ENCODE measurements around the gene SLC35F3. TPM values are rescaled to one million over a fixed set of nuclear protein-coding genes. Genes with fewer than 3 reads are reported as not detected.
A peak's percentile ranks its signal among the peaks of the same experiment; 100 is the strongest.

Gene SLC35F3
- total RNA-seq, 2 experiments from 2014 or later = 0.86 to 1.8 TPM

- ATAC-seq (peak; percentile 88), DNase-seq (peak; percentile 83)
- Mint-ChIP-seq H3K4me1 (peaks cover 22% of the 10 kb centered on the region), H3K27ac (peak overlapping the region; percentile 61), H3K4me3 (peak overlapping the region; percentile 69), H3K27me3 (peaks cover 16% of the 10 kb centered on the region), H3K36me3 (ENCODE audit: low read depth) (no peaks in the 10 kb centered on the region), H3K9me3 (ENCODE audit: low read depth) (no peaks in the 10 kb centered on the region)
- ChIA-PET CTCF (interaction anchor here (0.6 to 6.6 kb wide), 19 partner anchors 10 to 211 kb away, joined by 3 to 69 read pairs (median 5); no protein-coding TSS in a partner anchor), POLR2A (no interaction called here)
- intact Hi-C loops (cut with DNase I, micrococcal nuclease) = loop anchor here (1.0 to 10.0 kb wide), 12 partner anchors 11 to 758 kb away; partner anchors contain the start of genes COA6 (in 2 of the 2) and TARBP1 (in 1 of the 2)
Observed at GRCh38 chr1:234326497-234327366, 422.3 kb downstream of the SLC35F3 start.

GRCh38 chr1:234327577-234328164, 423.2 kb downstream of the SLC35F3 start:
- Mint-ChIP-seq H3K4me1 (peaks cover 16% of the 10 kb centered on the region), H3K27ac (no peak overlapping the region), H3K36me3 (ENCODE audit: low read depth) (no peaks in the 10 kb centered on the region), H3K4me3 (no peak overlapping the region), H3K9me3 (ENCODE audit: low read depth) (no peaks in the 10 kb centered on the region), H3K27me3 (peaks cover 17% of the 10 kb centered on the region)
- ATAC-seq = no peak
- intact Hi-C loops (cut with DNase I, micrococcal nuclease) = loop anchor here (2.0 to 10.0 kb wide), 5 partner anchors 17 to 757 kb away; partner anchors contain the start of genes COA6 (in 1 of the 2) and TARBP1 (in 1 of the 2)
- POLR2A ChIA-PET = interaction anchor here (0.6 kb wide), 1 partner anchor 43 kb away, joined by 3 read pairs; no protein-coding TSS in a partner anchor
- no peak for DNase-seq
- CTCF ChIA-PET = interaction anchor here (0.7 to 6.6 kb wide), 15 partner anchors 9 to 212 kb away, joined by 3 to 69 read pairs (median 5); no protein-coding TSS in a partner anchor

- intact Hi-C loops (cut with DNase I, micrococcal nuclease) = no loop called here
- no peak overlapping the region for H3K27ac Mint-ChIP-seq
- peaks cover under 1% of the 10 kb centered on the region for H3K9me3 Mint-ChIP-seq (ENCODE audit: low read depth)
- ATAC-seq = no peak
- ChIA-PET POLR2A (interaction anchor here (0.9 kb wide), 1 partner anchor 1116 kb away, joined by 3 read pairs; no protein-coding TSS in a partner anchor), CTCF (interaction anchor here (1.3 kb wide), 1 partner anchor 206 kb away, joined by 3 read pairs; no protein-coding TSS in a partner anchor)
- H3K4me1 Mint-ChIP-seq = peaks cover 8% of the 10 kb centered on the region
- H3K27me3 Mint-ChIP-seq = peaks cover 9% of the 10 kb centered on the region
- no peaks in the 10 kb centered on the region for H3K36me3 Mint-ChIP-seq (ENCODE audit: low read depth)
- H3K4me3 Mint-ChIP-seq = no peak overlapping the region
- DNase-seq = no peak
Observed at GRCh38 chr1:234330843-234331215, 426.4 kb downstream of the SLC35F3 start.

GRCh38 chr1:234331507-234331906, 427.0 kb downstream of the SLC35F3 start:
- no peak for DNase-seq
- ChIA-PET POLR2A (no interaction called here), CTCF (interaction anchor here (1.3 kb wide), 1 partner anchor 207 kb away, joined by 3 read pairs; no protein-coding TSS in a partner anchor)
- H3K27ac Mint-ChIP-seq = no peak overlapping the region
- intact Hi-C loops (cut with DNase I, micrococcal nuclease) = no loop called here
- ATAC-seq = no peak
- peaks cover 9% of the 10 kb centered on the region for H3K27me3 Mint-ChIP-seq
- peaks cover 7% of the 10 kb centered on the region for H3K9me3 Mint-ChIP-seq (ENCODE audit: low read depth)
- no peak overlapping the region for H3K4me3 Mint-ChIP-seq
- no peaks in the 10 kb centered on the region for H3K36me3 Mint-ChIP-seq (ENCODE audit: low read depth)
- H3K4me1 Mint-ChIP-seq = peaks cover 3% of the 10 kb centered on the region

GRCh38 chr1:234336359-234336758, 431.9 kb downstream of the SLC35F3 start:
- Mint-ChIP-seq H3K4me3 (no peak overlapping the region), H3K36me3 (ENCODE audit: low read depth) (no peaks in the 10 kb centered on the region), H3K4me1 (no peaks in the 10 kb centered on the region), H3K9me3 (ENCODE audit: low read depth) (peaks cover 20% of the 10 kb centered on the region), H3K27ac (no peak overlapping the region), H3K27me3 (peaks cover 8% of the 10 kb centered on the region)
- DNase-seq (no peak), ATAC-seq (no peak)
- intact Hi-C loops (cut with DNase I, micrococcal nuclease) = no loop called here
- ChIA-PET CTCF (interaction anchor here (0.5 to 2.0 kb wide), 7 partner anchors 10 to 221 kb away, joined by 3 to 11 read pairs (median 3); no protein-coding TSS in a partner anchor), POLR2A (no interaction called here)

GRCh38 chr1:234337233-234337632, 432.8 kb downstream of the SLC35F3 start:
- no peak for DNase-seq
- no peak overlapping the region for H3K4me3 Mint-ChIP-seq
- H3K9me3 Mint-ChIP-seq (ENCODE audit: low read depth) = peaks cover 20% of the 10 kb centered on the region
- POLR2A ChIA-PET = no interaction called here
- no peak overlapping the region for H3K27ac Mint-ChIP-seq
- no peak for ATAC-seq
- no peaks in the 10 kb centered on the region for H3K4me1 Mint-ChIP-seq
- intact Hi-C loops (cut with DNase I, micrococcal nuclease) = no loop called here
- no peaks in the 10 kb centered on the region for H3K36me3 Mint-ChIP-seq (ENCODE audit: low read depth)
- CTCF ChIA-PET = interaction anchor here (0.7 to 2.0 kb wide), 3 partner anchors 11 to 27 kb away, joined by 3 to 11 read pairs (median 7); no protein-coding TSS in a partner anchor
- H3K27me3 Mint-ChIP-seq = peaks cover 3% of the 10 kb centered on the region

- Mint-ChIP-seq H3K9me3 (ENCODE audit: low read depth) (peaks cover 20% of the 10 kb centered on the region), H3K4me3 (no peak overlapping the region), H3K27ac (no peak overlapping the region), H3K36me3 (ENCODE audit: low read depth) (no peaks in the 10 kb centered on the region), H3K4me1 (no peaks in the 10 kb centered on the region), H3K27me3 (peaks cover 3% of the 10 kb centered on the region)
- ATAC-seq (no peak), DNase-seq (no peak)
- CTCF ChIA-PET = interaction anchor here (0.8 to 1.2 kb wide), 3 partner anchors 18 to 226 kb away, joined by 3 to 6 read pairs (median 3); no protein-coding TSS in a partner anchor
- intact Hi-C loops (cut with DNase I, micrococcal nuclease) = no loop called here
- POLR2A ChIA-PET = no interaction called here
Observed at GRCh38 chr1:234340528-234340927, 436.1 kb downstream of the SLC35F3 start.

- Mint-ChIP-seq H3K36me3 (ENCODE audit: low read depth) (no peaks in the 10 kb centered on the region), H3K4me1 (no peaks in the 10 kb centered on the region), H3K9me3 (ENCODE audit: low read depth) (peaks cover 6% of the 10 kb centered on the region), H3K27ac (no peak overlapping the region), H3K4me3 (no peak overlapping the region), H3K27me3 (peaks cover 3% of the 10 kb centered on the region)
- DNase-seq = no peak
- no peak for ATAC-seq
- CTCF ChIA-PET = interaction anchor here (1.3 kb wide), 1 partner anchor 16 kb away, joined by 5 read pairs; no protein-coding TSS in a partner anchor
- POLR2A ChIA-PET = no interaction called here
- intact Hi-C loops (cut with DNase I, micrococcal nuclease) = no loop called here
Observed at GRCh38 chr1:234342774-234343173, 438.3 kb downstream of the SLC35F3 start.

- CTCF ChIA-PET = interaction anchor here (1.2 to 1.3 kb wide), 2 partner anchors 19 to 35 kb away, joined by 3 read pairs; no protein-coding TSS in a partner anchor
- POLR2A ChIA-PET = no interaction called here
- H3K27ac Mint-ChIP-seq = no peak overlapping the region
- intact Hi-C loops (cut with DNase I, micrococcal nuclease) = no loop called here
- ATAC-seq (no peak), DNase-seq (no peak)
- no peaks in the 10 kb centered on the region for H3K4me1 Mint-ChIP-seq
- no peak overlapping the region for H3K4me3 Mint-ChIP-seq
- peaks cover 8% of the 10 kb centered on the region for H3K27me3 Mint-ChIP-seq
- no peaks in the 10 kb centered on the region for H3K36me3 Mint-ChIP-seq (ENCODE audit: low read depth)
- H3K9me3 Mint-ChIP-seq (ENCODE audit: low read depth) = peaks cover 4% of the 10 kb centered on the region
Observed at GRCh38 chr1:234345237-234345636, 440.8 kb downstream of the SLC35F3 start.

- H3K27ac Mint-ChIP-seq = no peak overlapping the region
- no peaks in the 10 kb centered on the region for H3K36me3 Mint-ChIP-seq (ENCODE audit: low read depth)
- ChIA-PET CTCF (interaction anchor here (0.7 to 1.0 kb wide), 2 partner anchors 9 to 22 kb away, joined by 3 read pairs; no protein-coding TSS in a partner anchor), POLR2A (no interaction called here)
- intact Hi-C loops (cut with DNase I, micrococcal nuclease) = no loop called here
- no peak for ATAC-seq
- no peaks in the 10 kb centered on the region for H3K4me1 Mint-ChIP-seq
- H3K27me3 Mint-ChIP-seq = peaks cover 5% of the 10 kb centered on the region
- H3K9me3 Mint-ChIP-seq (ENCODE audit: low read depth) = no peaks in the 10 kb centered on the region
- DNase-seq = no peak
- no peak overlapping the region for H3K4me3 Mint-ChIP-seq
Observed at GRCh38 chr1:234348964-234349363, 444.5 kb downstream of the SLC35F3 start.

- peak overlapping the region; percentile 51 for H3K27ac Mint-ChIP-seq
- POLR2A ChIA-PET = no interaction called here
Observed at GRCh38 chr1:234355782-234356510, 451.5 kb downstream of the SLC35F3 start.

More at GRCh38 chr1:234355782-234356510, 451.5 kb downstream of the SLC35F3 start:
- H3K4me1 Mint-ChIP-seq = no peaks in the 10 kb centered on the region
- CTCF ChIA-PET = no interaction called here
- DNase-seq (no peak), ATAC-seq (peak; percentile 68)
- no peaks in the 10 kb centered on the region for H3K27me3 Mint-ChIP-seq
- H3K9me3 Mint-ChIP-seq (ENCODE audit: low read depth) = no peaks in the 10 kb centered on the region
- intact Hi-C loops (cut with DNase I, micrococcal nuclease) = no loop called here
- H3K4me3 Mint-ChIP-seq = no peak overlapping the region
- H3K36me3 Mint-ChIP-seq (ENCODE audit: low read depth) = no peaks in the 10 kb centered on the region
